T-helper 1 cell treated with Interleukin-12 subunit alpha and Interleukin-12 subunit beta and Interleukin-4 antibody, amounts not matched to agents 30 μg/mL and 1 μg/mL, for 36 hours (primary cell): ENCODE results near the gene KLHL17.
A peak's percentile ranks its signal among the peaks of the same experiment; 100 is the strongest.

Source experiments
- H3K27ac Mint-ChIP-seq: one replicate; pipeline ENCODE4 v1.8.0; 2021; ENCODE audit warnings: mild to moderate bottlenecking, mixed read lengths
- H3K27me3 Mint-ChIP-seq: one replicate; pipeline ENCODE4 v1.8.0; 2021; ENCODE audit warnings: low read depth, mixed read lengths
- H3K36me3 Mint-ChIP-seq: one replicate; pipeline ENCODE4 v1.8.0; 2021; ENCODE audit warnings: low read depth, mixed read lengths
- H3K4me1 Mint-ChIP-seq: one replicate; pipeline ENCODE4 v1.8.0; 2021; ENCODE audit warnings: low read depth, mixed read lengths
- H3K4me3 Mint-ChIP-seq: one replicate; pipeline ENCODE4 v1.8.0; 2021; ENCODE audit warnings: mild to moderate bottlenecking, moderate library complexity, mixed read lengths
- H3K9me3 Mint-ChIP-seq: one replicate; pipeline ENCODE4 v1.8.0; 2021; ENCODE audit warnings: mixed read lengths

KLHL17 gene

GRCh38 chr1:995665-996633, 35.6 kb downstream of the KLHL17 start:
- Mint-ChIP-seq H3K36me3 (no peaks in the 10 kb centered on the region), H3K9me3 (peaks cover 12% of the 10 kb centered on the region), H3K4me1 (peaks cover 10% of the 10 kb centered on the region), H3K27ac (no peak overlapping the region), H3K4me3 (no peak overlapping the region), H3K27me3 (peaks cover 45% of the 10 kb centered on the region)

DNA sequence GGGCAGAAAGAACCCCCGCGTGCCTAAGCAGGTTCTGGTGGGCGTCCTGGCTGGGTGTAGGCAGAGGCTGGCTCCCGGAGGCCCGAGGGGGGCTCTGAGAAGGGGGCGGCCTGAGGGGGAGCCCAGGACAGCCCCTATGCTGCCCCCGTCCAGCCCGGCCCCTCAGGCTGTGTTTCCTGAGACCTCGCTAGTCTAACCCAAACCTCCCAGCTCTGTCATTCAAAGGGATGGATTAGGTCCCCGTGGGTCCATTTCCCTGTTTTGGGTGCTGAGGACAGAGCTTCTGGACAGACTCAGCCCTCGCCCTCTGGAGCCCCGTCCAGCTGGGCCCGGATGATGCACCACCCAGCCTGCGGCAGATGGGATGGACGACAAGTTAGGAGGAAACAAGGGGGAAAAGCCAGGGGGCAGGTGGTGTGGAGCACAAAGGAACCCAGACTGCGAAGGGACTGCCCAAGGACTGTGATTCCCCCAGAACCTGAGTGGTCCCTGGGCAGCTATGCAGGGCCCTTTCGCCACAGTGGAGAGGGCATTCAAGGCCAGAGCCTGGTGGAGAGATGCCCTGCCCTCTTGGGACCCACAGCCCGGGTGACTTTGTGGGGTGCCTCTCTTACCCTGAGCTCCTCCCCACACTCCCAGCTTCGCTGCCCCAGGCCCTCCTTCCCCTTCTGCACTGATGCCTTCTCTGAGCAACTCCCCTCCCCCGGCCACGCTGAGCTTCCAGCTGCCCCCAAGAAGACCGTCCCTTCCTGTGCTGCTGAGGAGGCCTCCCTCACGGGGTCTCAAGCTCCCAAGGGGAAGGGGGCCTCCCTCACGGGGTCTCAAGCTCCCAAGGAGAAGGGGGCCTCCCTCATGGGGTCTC, 36.7 kb downstream of the KLHL17 start:
- Mint-ChIP-seq H3K27ac (peak overlapping the region; percentile 34), H3K4me3 (no peak overlapping the region)

DNA sequence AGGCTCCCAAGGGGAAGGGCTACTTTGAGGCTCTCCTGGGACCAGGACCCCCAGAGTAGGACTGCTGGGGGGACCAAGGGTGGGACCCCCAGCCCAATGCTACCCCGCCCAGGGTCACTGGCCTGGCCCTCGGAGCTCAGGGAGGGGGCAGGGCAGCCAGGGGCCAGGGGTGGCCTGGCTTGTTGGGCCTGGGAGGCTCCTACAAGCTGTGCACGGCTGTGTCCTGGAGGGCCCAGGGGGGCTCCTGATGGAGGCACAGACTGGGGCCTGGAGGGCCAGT, 37.3 kb downstream of the KLHL17 start:
- peaks cover 2% of the 10 kb centered on the region for H3K9me3 Mint-ChIP-seq
- H3K4me1 Mint-ChIP-seq: peaks cover 5% of the 10 kb centered on the region
- H3K4me3 Mint-ChIP-seq: no peak overlapping the region
- no peaks in the 10 kb centered on the region for H3K36me3 Mint-ChIP-seq
- peaks cover 44% of the 10 kb centered on the region for H3K27me3 Mint-ChIP-seq
- H3K27ac Mint-ChIP-seq: no peak overlapping the region

More for the DNA sequence above, 36.7 kb downstream of the KLHL17 start:
- H3K27me3 Mint-ChIP-seq: peaks cover 44% of the 10 kb centered on the region
- H3K4me1 Mint-ChIP-seq: peaks cover 8% of the 10 kb centered on the region
- H3K9me3 Mint-ChIP-seq: peaks cover 8% of the 10 kb centered on the region
- H3K36me3 Mint-ChIP-seq: no peaks in the 10 kb centered on the region

DNA sequence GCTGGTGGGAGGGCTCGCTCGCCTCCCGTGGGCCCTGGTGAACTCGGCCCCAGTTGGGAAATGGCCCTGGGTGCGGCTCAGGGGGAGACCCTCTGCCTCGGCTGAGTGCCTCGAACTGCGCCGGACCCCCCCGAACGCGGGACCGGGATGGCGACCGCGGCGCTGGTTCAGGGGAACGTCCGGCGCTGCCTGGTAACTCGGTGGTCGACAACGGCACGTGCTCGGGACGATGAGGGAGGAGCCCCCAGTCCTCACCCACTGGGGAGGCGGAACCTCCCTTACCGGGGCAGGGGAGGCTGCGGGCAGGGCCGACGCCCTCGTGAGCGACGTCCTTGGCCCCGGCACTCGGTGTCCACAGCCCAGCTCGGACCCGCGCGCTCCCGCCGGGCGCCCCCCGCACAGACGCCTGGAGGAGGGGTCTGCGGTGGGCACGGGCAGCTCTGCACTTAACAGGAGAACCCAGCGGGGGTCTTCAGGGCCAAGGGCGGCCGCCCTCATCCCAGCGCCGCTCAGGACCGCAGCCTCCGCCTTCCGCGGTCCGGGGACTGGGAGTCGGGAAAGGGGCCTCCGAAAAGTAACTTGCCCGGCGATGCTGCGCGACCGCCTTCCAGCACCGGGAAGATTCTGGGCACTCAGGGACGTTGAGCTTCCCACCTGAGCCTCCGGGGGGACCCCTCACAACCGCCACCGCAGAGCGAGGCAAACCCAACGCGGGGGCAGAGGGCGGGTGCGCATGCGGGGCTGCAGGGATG, 37.8 kb downstream of the KLHL17 start:
- Mint-ChIP-seq H3K9me3 (no peaks in the 10 kb centered on the region), H3K4me3 (no peak overlapping the region), H3K27ac (no peak overlapping the region), H3K36me3 (no peaks in the 10 kb centered on the region), H3K4me1 (peaks cover 4% of the 10 kb centered on the region), H3K27me3 (peaks cover 43% of the 10 kb centered on the region)

DNA sequence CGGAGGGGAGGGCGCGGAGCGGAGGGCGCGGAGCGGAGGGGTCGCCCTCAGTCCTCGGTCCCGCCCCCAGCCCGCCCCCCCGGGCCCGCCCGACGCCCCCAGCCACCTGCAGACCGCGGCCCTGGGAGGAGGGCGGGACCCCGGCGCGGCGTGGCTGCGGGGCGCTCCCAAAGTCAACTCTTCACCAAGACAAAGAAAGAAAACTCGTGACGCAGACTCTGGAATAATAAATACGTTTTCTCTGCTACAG, 38.3 kb downstream of the KLHL17 start:
- Mint-ChIP-seq H3K4me1 (peaks cover 4% of the 10 kb centered on the region), H3K4me3 (no peak overlapping the region), H3K27ac (no peak overlapping the region), H3K27me3 (peaks cover 47% of the 10 kb centered on the region), H3K9me3 (no peaks in the 10 kb centered on the region), H3K36me3 (no peaks in the 10 kb centered on the region)

GRCh38 chr1:998995-999724, 38.8 kb downstream of the KLHL17 start:
- H3K27me3 Mint-ChIP-seq: peaks cover 48% of the 10 kb centered on the region

GRCh38 chr1:999725-1000356, 39.5 kb downstream of the KLHL17 start, which contains the start of gene HES4:
TSS of gene HES4 (minus strand) at chr1:1000097. CDS start at chr1:999973, 124 bp downstream.
- H3K9me3 Mint-ChIP-seq: no peaks in the 10 kb centered on the region
- H3K27ac Mint-ChIP-seq: peak within 1 kb of the TSS; percentile 76
- H3K27me3 Mint-ChIP-seq: peaks cover 50% of the 10 kb centered on the region
- H3K36me3 Mint-ChIP-seq: no peaks in the 10 kb centered on the region
- H3K4me3 Mint-ChIP-seq: peak within 1 kb of the TSS; percentile 37
- peaks cover 7% of the 10 kb centered on the region for H3K4me1 Mint-ChIP-seq

More at GRCh38 chr1:998995-999724, 38.8 kb downstream of the KLHL17 start:
- no peak overlapping the region for H3K4me3 Mint-ChIP-seq
- no peak overlapping the region for H3K27ac Mint-ChIP-seq
- H3K4me1 Mint-ChIP-seq: peaks cover 4% of the 10 kb centered on the region
- no peaks in the 10 kb centered on the region for H3K36me3 Mint-ChIP-seq
- no peaks in the 10 kb centered on the region for H3K9me3 Mint-ChIP-seq

GRCh38 chr1:1000357-1001056, 40.1 kb downstream of the KLHL17 start:
- peaks cover 13% of the 10 kb centered on the region for H3K4me1 Mint-ChIP-seq
- peak overlapping the region; percentile 37 for H3K4me3 Mint-ChIP-seq
- peak overlapping the region; percentile 76 for H3K27ac Mint-ChIP-seq
- no peaks in the 10 kb centered on the region for H3K9me3 Mint-ChIP-seq
- H3K27me3 Mint-ChIP-seq: peaks cover 49% of the 10 kb centered on the region
- no peaks in the 10 kb centered on the region for H3K36me3 Mint-ChIP-seq

GRCh38 chr1:1001057-1001783, 40.8 kb downstream of the KLHL17 start:
- H3K36me3 Mint-ChIP-seq: no peaks in the 10 kb centered on the region
- peaks cover 44% of the 10 kb centered on the region for H3K27me3 Mint-ChIP-seq
- H3K9me3 Mint-ChIP-seq: no peaks in the 10 kb centered on the region
- H3K4me1 Mint-ChIP-seq: peaks cover 10% of the 10 kb centered on the region
- H3K4me3 Mint-ChIP-seq: no peak overlapping the region
- peak overlapping the region; percentile 76 for H3K27ac Mint-ChIP-seq

- Mint-ChIP-seq H3K4me3 (no peak overlapping the region), H3K4me1 (peaks cover 10% of the 10 kb centered on the region), H3K27me3 (peaks cover 42% of the 10 kb centered on the region), H3K9me3 (no peaks in the 10 kb centered on the region), H3K27ac (no peak overlapping the region), H3K36me3 (no peaks in the 10 kb centered on the region)
These were observed 43.4 kb downstream of the KLHL17 start for GRCh38 chr1:1003618-1004419.

DNA sequence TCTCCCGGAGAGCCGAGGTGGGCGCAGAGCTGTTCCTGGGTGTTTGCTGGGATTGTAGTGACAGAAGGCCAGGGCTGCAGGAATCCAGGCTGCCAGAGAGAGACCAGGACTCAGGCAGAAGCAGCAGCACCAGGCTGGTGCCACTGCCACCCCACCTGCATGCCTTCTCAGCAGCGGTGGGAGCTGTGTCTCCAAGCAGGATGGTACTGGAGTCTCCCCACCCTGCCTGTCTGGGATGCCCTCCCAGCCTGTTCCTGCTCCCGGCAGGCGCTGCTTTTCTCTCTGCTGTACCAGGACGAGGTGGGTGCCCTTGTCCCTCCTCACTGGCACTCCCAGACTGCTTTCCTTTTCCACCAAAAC, 44.0 kb downstream of the KLHL17 start:
- Mint-ChIP-seq H3K4me3 (peak overlapping the region; percentile 30), H3K27me3 (peaks cover 41% of the 10 kb centered on the region), H3K27ac (no peak overlapping the region), H3K9me3 (no peaks in the 10 kb centered on the region), H3K36me3 (no peaks in the 10 kb centered on the region), H3K4me1 (peaks cover 10% of the 10 kb centered on the region)
